ENCODE data around the gene DGKD.
"Not testable (repeated sequence)": the region's sequence is repeated elsewhere in the genome, so short reads cannot be mapped to it uniquely, and the experiment has no call there.

The DGKD gene

DNA sequence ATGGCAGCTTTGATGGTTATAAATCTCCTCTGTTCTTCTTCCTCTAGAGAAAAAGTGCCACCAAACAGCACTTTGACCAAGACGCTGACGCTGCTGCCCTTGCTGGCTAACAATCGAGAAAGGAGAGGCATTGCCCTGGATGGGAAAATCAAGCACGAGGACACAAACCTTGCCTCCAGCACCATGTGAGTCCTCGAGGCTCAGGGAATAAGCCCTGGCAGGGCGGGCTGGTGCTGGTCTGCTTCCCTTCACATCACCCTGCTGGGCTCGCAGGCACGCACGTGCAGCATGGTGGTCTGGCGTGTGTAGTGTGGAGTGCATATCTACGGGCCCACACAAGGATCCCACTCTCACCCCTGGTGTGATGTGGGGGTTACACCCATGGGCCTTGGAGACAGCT lies 19.4 kb upstream of the DGKD start (continued):
- TF ChIP-seq ZFP30 (CRISPR knock-in tag; IDR thresholded peaks at IDR 0.05) (no peak), ZNF8 (CRISPR knock-in tag; IDR thresholded peaks at IDR 0.05) (no peak), ZNF70 (CRISPR knock-in tag; IDR thresholded peaks at IDR 0.05) (no peak), ZFP3 (CRISPR knock-in tag; IDR thresholded peaks at IDR 0.05) (no peak), ZNF565 (CRISPR knock-in tag; conservative IDR thresholded peaks at IDR 0.05; ENCODE audit: low read depth) (no peak), TOX (CRISPR knock-in tag; IDR thresholded peaks at IDR 0.05; ENCODE audit: borderline replicate concordance) (no peak), BACH2 (CRISPR knock-in tag; IDR thresholded peaks at IDR 0.05; ENCODE audit: borderline replicate concordance) (no peak), ESRRG (CRISPR knock-in tag; IDR thresholded peaks at IDR 0.05) (no peak)
- TF ChIP-seq, protein P1, sequence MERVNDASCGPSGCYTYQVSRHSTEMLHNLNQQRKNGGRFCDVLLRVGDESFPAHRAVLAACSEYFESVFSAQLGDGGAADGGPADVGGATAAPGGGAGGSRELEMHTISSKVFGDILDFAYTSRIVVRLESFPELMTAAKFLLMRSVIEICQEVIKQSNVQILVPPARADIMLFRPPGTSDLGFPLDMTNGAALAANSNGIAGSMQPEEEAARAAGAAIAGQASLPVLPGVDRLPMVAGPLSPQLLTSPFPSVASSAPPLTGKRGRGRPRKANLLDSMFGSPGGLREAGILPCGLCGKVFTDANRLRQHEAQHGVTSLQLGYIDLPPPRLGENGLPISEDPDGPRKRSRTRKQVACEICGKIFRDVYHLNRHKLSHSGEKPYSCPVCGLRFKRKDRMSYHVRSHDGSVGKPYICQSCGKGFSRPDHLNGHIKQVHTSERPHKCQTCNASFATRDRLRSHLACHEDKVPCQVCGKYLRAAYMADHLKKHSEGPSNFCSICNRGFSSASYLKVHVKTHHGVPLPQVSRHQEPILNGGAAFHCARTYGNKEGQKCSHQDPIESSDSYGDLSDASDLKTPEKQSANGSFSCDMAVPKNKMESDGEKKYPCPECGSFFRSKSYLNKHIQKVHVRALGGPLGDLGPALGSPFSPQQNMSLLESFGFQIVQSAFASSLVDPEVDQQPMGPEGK (CRISPR knock-in tag; IDR thresholded peaks at IDR 0.05; ENCODE audit: borderline replicate concordance) = no peak

DNA sequence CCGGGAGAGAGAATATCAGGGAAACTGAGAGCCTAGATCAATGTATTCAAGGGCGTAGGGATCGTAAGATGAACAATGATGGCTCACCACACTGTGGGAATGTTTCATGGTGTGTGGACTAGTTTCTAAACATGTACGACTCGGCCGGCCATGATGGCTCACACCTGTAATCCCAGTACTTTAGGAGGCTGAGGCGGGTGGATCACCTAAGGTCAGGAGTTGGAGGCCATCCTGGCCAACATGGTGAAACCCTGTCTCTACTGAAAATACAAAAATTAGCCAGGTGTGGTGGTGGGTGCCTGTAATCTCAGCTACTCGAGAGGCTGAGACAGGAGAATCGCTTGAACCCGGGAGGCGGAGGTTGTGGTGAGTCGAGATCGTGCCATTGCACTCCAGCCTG lies 18.2 kb upstream of the DGKD start:
- ATAC-seq = not testable (repeated sequence)

DNA sequence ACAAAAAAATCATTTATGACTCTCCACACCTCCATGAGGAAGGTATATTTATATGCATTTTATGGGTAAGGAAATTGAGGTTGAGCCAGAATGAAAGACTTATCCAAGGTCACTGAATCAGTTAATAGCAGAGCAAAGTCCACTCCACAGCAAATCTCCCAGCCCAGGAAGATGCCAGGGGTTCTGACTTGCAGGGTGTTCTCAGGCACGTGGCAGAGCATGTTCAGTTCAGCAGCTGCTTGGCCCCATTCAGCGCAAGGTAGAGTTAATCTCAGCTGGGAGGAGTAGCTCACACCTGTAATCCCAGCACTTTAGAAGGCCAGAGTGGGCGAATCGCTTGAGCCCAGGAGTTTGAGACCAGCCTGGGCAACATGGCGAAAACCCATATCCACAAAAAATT lies 17.8 kb upstream of the DGKD start:
- TF ChIP-seq ZNF8 (CRISPR knock-in tag; IDR thresholded peaks at IDR 0.05) (no peak), OSR1 (CRISPR knock-in tag; IDR thresholded peaks at IDR 0.05) (no peak), TCF4 (CRISPR knock-in tag; IDR thresholded peaks at IDR 0.05; ENCODE audit: borderline replicate concordance) (no peak), ISL1 (CRISPR knock-in tag; IDR thresholded peaks at IDR 0.05) (no peak), RARB (CRISPR knock-in tag; IDR thresholded peaks at IDR 0.05) (no peak), ZNF565 (CRISPR knock-in tag; conservative IDR thresholded peaks at IDR 0.05; ENCODE audit: low read depth) (no peak), PPARA (CRISPR knock-in tag; IDR thresholded peaks at IDR 0.05; ENCODE audit: borderline replicate concordance) (no peak), BACH2 (CRISPR knock-in tag; IDR thresholded peaks at IDR 0.05; ENCODE audit: borderline replicate concordance) (no peak), SNAI2 (CRISPR knock-in tag; IDR thresholded peaks at IDR 0.05) (no peak), CSDC2 (CRISPR knock-in tag; IDR thresholded peaks at IDR 0.05) (no peak), ZFP30 (CRISPR knock-in tag; IDR thresholded peaks at IDR 0.05) (no peak), ZC3H10 (CRISPR knock-in tag; IDR thresholded peaks at IDR 0.05) (no peak), ZNF70 (CRISPR knock-in tag; IDR thresholded peaks at IDR 0.05) (no peak), ESRRG (CRISPR knock-in tag; IDR thresholded peaks at IDR 0.05) (no peak)
- TF ChIP-seq, protein P2, sequence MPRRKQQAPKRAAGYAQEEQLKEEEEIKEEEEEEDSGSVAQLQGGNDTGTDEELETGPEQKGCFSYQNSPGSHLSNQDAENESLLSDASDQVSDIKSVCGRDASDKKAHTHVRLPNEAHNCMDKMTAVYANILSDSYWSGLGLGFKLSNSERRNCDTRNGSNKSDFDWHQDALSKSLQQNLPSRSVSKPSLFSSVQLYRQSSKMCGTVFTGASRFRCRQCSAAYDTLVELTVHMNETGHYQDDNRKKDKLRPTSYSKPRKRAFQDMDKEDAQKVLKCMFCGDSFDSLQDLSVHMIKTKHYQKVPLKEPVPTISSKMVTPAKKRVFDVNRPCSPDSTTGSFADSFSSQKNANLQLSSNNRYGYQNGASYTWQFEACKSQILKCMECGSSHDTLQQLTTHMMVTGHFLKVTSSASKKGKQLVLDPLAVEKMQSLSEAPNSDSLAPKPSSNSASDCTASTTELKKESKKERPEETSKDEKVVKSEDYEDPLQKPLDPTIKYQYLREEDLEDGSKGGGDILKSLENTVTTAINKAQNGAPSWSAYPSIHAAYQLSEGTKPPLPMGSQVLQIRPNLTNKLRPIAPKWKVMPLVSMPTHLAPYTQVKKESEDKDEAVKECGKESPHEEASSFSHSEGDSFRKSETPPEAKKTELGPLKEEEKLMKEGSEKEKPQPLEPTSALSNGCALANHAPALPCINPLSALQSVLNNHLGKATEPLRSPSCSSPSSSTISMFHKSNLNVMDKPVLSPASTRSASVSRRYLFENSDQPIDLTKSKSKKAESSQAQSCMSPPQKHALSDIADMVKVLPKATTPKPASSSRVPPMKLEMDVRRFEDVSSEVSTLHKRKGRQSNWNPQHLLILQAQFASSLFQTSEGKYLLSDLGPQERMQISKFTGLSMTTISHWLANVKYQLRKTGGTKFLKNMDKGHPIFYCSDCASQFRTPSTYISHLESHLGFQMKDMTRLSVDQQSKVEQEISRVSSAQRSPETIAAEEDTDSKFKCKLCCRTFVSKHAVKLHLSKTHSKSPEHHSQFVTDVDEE (CRISPR knock-in tag; IDR thresholded peaks at IDR 0.05) = no peak
- TF ChIP-seq, protein P3, sequence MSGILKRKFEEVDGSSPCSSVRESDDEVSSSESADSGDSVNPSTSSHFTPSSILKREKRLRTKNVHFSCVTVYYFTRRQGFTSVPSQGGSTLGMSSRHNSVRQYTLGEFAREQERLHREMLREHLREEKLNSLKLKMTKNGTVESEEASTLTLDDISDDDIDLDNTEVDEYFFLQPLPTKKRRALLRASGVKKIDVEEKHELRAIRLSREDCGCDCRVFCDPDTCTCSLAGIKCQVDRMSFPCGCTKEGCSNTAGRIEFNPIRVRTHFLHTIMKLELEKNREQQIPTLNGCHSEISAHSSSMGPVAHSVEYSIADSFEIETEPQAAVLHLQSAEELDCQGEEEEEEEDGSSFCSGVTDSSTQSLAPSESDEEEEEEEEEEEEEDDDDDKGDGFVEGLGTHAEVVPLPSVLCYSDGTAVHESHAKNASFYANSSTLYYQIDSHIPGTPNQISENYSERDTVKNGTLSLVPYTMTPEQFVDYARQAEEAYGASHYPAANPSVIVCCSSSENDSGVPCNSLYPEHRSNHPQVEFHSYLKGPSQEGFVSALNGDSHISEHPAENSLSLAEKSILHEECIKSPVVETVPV (CRISPR knock-in tag; IDR thresholded peaks at IDR 0.05) = no peak
- TF ChIP-seq, protein P1 (CRISPR knock-in tag; IDR thresholded peaks at IDR 0.05; ENCODE audit: borderline replicate concordance) = no peak
- TF ChIP-seq, protein P4, sequence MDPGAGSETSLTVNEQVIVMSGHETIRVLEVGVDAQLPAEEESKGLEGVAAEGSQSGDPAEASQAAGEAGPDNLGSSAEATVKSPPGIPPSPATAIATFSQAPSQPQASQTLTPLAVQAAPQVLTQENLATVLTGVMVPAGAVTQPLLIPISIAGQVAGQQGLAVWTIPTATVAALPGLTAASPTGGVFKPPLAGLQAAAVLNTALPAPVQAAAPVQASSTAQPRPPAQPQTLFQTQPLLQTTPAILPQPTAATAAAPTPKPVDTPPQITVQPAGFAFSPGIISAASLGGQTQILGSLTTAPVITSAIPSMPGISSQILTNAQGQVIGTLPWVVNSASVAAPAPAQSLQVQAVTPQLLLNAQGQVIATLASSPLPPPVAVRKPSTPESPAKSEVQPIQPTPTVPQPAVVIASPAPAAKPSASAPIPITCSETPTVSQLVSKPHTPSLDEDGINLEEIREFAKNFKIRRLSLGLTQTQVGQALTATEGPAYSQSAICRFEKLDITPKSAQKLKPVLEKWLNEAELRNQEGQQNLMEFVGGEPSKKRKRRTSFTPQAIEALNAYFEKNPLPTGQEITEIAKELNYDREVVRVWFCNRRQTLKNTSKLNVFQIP (CRISPR knock-in tag; IDR thresholded peaks at IDR 0.05; ENCODE audit: borderline replicate concordance, low read depth) = no peak
- TF ChIP-seq, protein P5, sequence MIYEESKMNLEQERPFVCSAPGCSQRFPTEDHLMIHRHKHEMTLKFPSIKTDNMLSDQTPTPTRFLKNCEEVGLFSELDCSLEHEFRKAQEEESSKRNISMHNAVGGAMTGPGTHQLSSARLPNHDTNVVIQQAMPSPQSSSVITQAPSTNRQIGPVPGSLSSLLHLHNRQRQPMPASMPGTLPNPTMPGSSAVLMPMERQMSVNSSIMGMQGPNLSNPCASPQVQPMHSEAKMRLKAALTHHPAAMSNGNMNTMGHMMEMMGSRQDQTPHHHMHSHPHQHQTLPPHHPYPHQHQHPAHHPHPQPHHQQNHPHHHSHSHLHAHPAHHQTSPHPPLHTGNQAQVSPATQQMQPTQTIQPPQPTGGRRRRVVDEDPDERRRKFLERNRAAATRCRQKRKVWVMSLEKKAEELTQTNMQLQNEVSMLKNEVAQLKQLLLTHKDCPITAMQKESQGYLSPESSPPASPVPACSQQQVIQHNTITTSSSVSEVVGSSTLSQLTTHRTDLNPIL (CRISPR knock-in tag; IDR thresholded peaks at IDR 0.05; ENCODE audit: low read depth) = no peak
- ATAC-seq = no peak

Measured in SK-N-SH treated with all-trans-retinoic acid at 6 μM for 48 hours (cell line).